ENCODE data around the gene ALOX5AP.

GRCh38 chr13:30745906-30746686 is 10.8 kb downstream of the ALOX5AP start:
- TF ChIP-seq CTCF (IDR thresholded peaks at IDR 0.05) (no peak), POLR2A (IDR thresholded peaks at IDR 0.05) (no peak)

All from vagina (tissue), 2 donors.